ENCODE results near the gene POSTN.

The POSTN gene, protein sequence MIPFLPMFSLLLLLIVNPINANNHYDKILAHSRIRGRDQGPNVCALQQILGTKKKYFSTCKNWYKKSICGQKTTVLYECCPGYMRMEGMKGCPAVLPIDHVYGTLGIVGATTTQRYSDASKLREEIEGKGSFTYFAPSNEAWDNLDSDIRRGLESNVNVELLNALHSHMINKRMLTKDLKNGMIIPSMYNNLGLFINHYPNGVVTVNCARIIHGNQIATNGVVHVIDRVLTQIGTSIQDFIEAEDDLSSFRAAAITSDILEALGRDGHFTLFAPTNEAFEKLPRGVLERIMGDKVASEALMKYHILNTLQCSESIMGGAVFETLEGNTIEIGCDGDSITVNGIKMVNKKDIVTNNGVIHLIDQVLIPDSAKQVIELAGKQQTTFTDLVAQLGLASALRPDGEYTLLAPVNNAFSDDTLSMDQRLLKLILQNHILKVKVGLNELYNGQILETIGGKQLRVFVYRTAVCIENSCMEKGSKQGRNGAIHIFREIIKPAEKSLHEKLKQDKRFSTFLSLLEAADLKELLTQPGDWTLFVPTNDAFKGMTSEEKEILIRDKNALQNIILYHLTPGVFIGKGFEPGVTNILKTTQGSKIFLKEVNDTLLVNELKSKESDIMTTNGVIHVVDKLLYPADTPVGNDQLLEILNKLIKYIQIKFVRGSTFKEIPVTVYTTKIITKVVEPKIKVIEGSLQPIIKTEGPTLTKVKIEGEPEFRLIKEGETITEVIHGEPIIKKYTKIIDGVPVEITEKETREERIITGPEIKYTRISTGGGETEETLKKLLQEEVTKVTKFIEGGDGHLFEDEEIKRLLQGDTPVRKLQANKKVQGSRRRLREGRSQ
- total RNA-seq, result 0 reads per million in 2 experiments

GRCh38 chr13:37598597-37598996 lies at the start of gene POSTN:
POSTN (minus strand) TSS chr13:37598768; CDS start chr13:37598726, 42 bp downstream.
- no peak for DNase-seq (ENCODE audit: low read depth)

DNA sequence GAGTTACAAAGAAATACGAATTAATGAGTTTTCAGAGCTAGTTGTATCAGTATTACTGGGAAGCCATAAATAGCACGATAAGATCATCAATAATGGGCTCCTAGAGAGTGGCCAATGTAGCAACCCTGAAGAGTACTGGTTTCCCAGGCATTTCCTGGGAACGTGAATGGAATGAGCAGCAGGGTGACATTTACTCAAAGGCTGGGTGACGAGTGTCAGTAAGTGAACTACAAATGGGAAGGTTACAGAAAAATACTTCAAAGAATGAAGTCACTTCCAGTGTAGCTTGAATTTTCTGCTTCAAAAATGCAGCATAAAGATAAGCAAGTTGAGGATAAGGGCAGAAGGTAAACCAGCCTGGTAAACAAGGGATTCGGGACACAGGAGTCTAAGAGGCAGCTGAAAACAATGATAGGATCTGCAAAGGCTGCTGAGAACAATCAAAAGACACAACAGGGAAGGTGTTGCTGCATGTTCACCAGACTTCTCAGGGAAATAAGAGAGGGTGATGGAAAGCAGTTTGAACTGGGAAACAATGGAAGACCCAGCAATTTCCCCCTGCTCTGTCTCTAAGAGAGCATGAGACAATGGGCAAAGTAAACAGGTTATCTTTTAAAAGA lies 48.6 kb upstream of the POSTN start:
- DNase-seq (ENCODE audit: low read depth), result no peak

DNA sequence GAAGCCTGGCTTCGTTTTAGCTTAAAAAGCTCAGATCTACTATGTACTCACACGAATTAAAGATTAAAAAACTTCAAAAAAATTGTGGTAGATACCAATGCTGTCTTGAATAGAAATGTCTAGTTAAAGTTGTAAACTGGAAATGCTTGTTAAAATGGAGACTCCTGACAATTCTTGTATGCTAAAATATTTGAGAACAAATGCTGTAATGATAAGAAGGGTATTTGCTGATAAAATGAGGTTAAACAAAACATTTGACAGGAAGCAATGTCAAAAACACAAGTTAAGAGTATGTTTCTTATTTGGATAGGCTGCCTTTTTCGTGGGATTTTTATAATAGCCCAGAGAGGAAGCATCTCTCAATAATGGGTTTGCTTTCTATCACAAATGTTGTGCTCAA lies 48.0 kb upstream of the POSTN start:
- no peak for DNase-seq (ENCODE audit: low read depth)

- no peak for DNase-seq (ENCODE audit: low read depth)
Observed at GRCh38 chr13:37645181-37645740, 46.7 kb upstream of the POSTN start.

GRCh38 chr13:37641391-37641790 lies 42.8 kb upstream of the POSTN start:
- DNase-seq (ENCODE audit: low read depth), result no peak

DNA sequence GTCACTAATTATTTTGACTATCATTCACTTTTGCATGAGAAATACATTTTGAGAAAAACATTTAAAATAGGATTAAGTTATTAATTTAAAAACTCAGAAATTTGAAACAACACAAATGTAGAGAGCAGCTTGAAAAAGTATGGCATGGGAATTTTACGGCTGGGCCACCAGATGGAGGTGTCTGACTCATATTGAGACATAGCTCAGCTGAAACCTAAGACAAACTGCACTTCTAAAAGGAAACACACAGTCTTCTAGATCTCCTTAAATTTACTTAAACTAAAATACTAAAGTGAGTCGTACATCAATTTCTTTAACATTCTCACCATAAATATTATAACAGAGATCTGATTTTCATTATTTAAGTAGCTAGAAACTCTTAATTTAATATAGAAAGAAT lies 41.9 kb upstream of the POSTN start:
- no peak for DNase-seq (ENCODE audit: low read depth)

GRCh38 chr13:37636701-37637100 lies 38.1 kb upstream of the POSTN start:
- no peak for DNase-seq (ENCODE audit: low read depth)

GRCh38 chr13:37632294-37632693 lies 33.7 kb upstream of the POSTN start:
- DNase-seq (ENCODE audit: low read depth), result no peak

- DNase-seq (ENCODE audit: low read depth), result no peak
Observed at GRCh38 chr13:37627428-37627827, 28.9 kb upstream of the POSTN start.

GRCh38 chr13:37621811-37622361 lies 23.3 kb upstream of the POSTN start:
- no peak for DNase-seq (ENCODE audit: low read depth)

DNA sequence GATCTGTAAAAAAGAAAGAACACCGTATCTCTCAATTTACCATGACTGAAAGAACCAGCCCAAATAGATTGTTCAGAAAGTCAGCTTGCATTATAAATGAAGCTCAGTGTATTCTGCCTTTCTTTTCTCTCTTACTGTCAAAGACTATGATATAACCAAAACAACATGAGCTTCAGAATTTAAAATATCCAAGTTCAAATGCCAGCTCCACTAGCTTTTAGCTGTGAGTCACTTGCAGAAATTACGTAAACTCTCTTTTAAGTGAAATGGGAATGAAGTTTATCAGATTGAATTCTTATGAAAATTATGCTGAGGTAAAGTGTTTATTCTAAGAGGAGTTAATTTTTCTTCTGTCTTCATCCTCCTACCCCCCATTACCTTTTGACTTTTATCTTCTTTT lies 20.0 kb upstream of the POSTN start:
- DNase-seq (ENCODE audit: low read depth), result no peak

- no peak for DNase-seq (ENCODE audit: low read depth)
Observed at GRCh38 chr13:37617173-37617572, 18.6 kb upstream of the POSTN start.

- no peak for DNase-seq (ENCODE audit: low read depth)
Observed at GRCh38 chr13:37616131-37616530, 17.6 kb upstream of the POSTN start.

- DNase-seq (ENCODE audit: low read depth), result no peak
Observed at GRCh38 chr13:37615276-37615675, 16.7 kb upstream of the POSTN start.

DNA sequence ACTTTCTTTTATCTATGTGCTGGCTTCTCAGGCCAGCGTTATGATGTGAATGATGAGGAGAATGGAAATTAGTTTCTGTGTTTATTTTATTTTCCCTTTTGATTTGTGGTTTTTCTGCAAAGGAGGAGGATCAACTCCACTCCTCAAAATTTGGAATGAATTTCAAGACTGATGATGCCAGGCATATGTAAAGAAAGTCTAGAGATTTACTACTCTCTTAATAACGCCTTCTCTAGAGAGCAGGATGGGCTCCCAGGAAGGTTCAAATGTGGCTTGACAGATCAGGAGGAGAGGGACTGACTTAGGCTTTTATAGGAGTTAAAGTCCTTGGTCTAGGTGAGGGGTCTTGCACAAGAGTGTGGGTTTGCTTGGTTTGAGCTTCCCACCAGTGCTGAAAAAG lies 15.1 kb upstream of the POSTN start:
- no peak for DNase-seq (ENCODE audit: low read depth)

- DNase-seq (ENCODE audit: low read depth), result no peak
Observed at GRCh38 chr13:37613236-37613635, 14.7 kb upstream of the POSTN start.

- no peak for DNase-seq (ENCODE audit: low read depth)
Observed at GRCh38 chr13:37608750-37609339, 10.3 kb upstream of the POSTN start.

- DNase-seq (ENCODE audit: low read depth), result no peak
Observed at GRCh38 chr13:37602733-37603381, 4.3 kb upstream of the POSTN start.

- no peak for DNase-seq (ENCODE audit: low read depth)
Observed at GRCh38 chr13:37601648-37602440, 3.3 kb upstream of the POSTN start.

GRCh38 chr13:37599519-37599918 lies 951 bp upstream of the POSTN start:
- DNase-seq (ENCODE audit: low read depth), result no peak
